SK-N-SH (cell line): ENCODE results near the gene KLC1. TPM values are rescaled to one million over a fixed set of nuclear protein-coding genes. Genes with fewer than 3 reads are reported as not detected.

ENCODE experiments used
- CTCF ChIA-PET: fragments of 300-600, 350-600 bp; formaldehyde crosslinking; extraction: SDS; loops from one replicate; lab custom pipeline; 2021; lab: Yijun Ruan, JAX
- POLR2A ChIA-PET: fragments of 350-600 bp; sonication (Branson Sonifier 250); formaldehyde crosslinking; extraction: SDS; loops from one replicate; lab custom pipeline; 2020; ENCODE audit warnings: antibody characterized with exemption, inconsistent platforms; lab: Yijun Ruan, JAX
- DNase-seq: peaks from one replicate; pipeline ENCODE4 v3.0.0; 2012
- H2AFZ ChIP-seq: fragments of 200-600 bp; sonication (generic); 2 replicates; pipeline ENCODE4 v1.8.1; 2016; ENCODE audit warnings: antibody characterized with exemption, mild to moderate bottlenecking, low read depth
- H3F3A ChIP-seq: fragments of 200-600 bp; sonication (generic); replicated peaks from 2 replicates; pipeline ENCODE3; 2016; ENCODE audit warnings: antibody characterized with exemption, mild to moderate bottlenecking; ENCODE audit not compliant: insufficient read depth
- H3K27ac ChIP-seq, 2 experiments: fragments of 200-500 bp in 1 of 2; fragments of 200-600 bp in 1 of 2; sonication (Bioruptor generic) in 1 of 2; sonication (generic), shearing (Covaris generic) in 1 of 2; 2 replicates each; pipeline versions ENCODE4 v1.5.1 to v1.6.1; 2014 to 2016; ENCODE audit warnings: low read depth in 2 of 2, inconsistent platforms in 1 of 2, low read length in 1 of 2, mild to moderate bottlenecking in 1 of 2, mixed read lengths in 1 of 2
- H3K27me3 ChIP-seq: fragments of 200-600 bp; sonication (generic), shearing (Covaris generic); 2 replicates; pipeline ENCODE4 v1.6.1; 2016; ENCODE audit warnings: mixed run types; ENCODE audit not compliant: insufficient read depth
- H3K36me3 ChIP-seq, 2 experiments: fragments of 200-500 bp in 1 of 2; fragments of 200-600 bp in 1 of 2; sonication (Bioruptor generic) in 1 of 2; sonication (generic) in 1 of 2; replicated peaks in 1 of 2; 2 replicates each; pipeline versions ENCODE3 to v1.5.1; 2014 to 2016; ENCODE audit warnings: low read length in 1 of 2, mild to moderate bottlenecking in 1 of 2; ENCODE audit not compliant: insufficient read depth in 2 of 2, control insufficient read depth in 1 of 2
- H3K4me1 ChIP-seq, 2 experiments: fragments of 200-500 bp in 1 of 2; fragments of 200-600 bp in 1 of 2; sonication (Bioruptor generic) in 1 of 2; sonication (generic), shearing (Covaris generic) in 1 of 2; 2 replicates each; pipeline versions ENCODE4 v1.5.1 to v1.6.1; 2014 to 2016; ENCODE audit warnings: low read depth in 1 of 2, low read length in 1 of 2, mixed run types in 1 of 2; ENCODE audit not compliant: insufficient read depth in 2 of 2, control insufficient read depth in 1 of 2
- H3K4me2 ChIP-seq: fragments of 200-600 bp; sonication (generic), shearing (Covaris generic); 2 replicates; pipeline ENCODE4 v1.6.1; 2017; ENCODE audit warnings: mixed run types
- H3K4me3 ChIP-seq, 2 experiments: fragments of 200-500 bp in 1 of 2; fragments of 200-600 bp in 1 of 2; sonication (Bioruptor generic) in 1 of 2; sonication (generic), shearing (Covaris generic) in 1 of 2; 2 replicates each; pipeline versions ENCODE4 v1.5.1 to v1.8.1; 2014 to 2016; ENCODE audit warnings: low read depth in 2 of 2, inconsistent platforms in 1 of 2, low read length in 1 of 2, mild to moderate bottlenecking in 1 of 2, mixed read lengths in 1 of 2, moderate library complexity in 1 of 2
- H3K79me2 ChIP-seq: fragments of 200-600 bp; sonication (generic); 2 replicates; pipeline ENCODE4 v1.8.1; 2017; ENCODE audit warnings: mild to moderate bottlenecking; ENCODE audit not compliant: insufficient read depth
- H3K9ac ChIP-seq: fragments of 200-600 bp; sonication (generic); 2 replicates; pipeline ENCODE4 v1.6.1; 2017; ENCODE audit warnings: mixed run types
- H3K9me2 ChIP-seq: fragments of 200-600 bp; sonication (generic); 2 replicates; pipeline ENCODE4 v1.6.1; 2017; ENCODE audit warnings: mixed run types
- H3K9me3 ChIP-seq: fragments of 200-600 bp; sonication (generic); 2 replicates; pipeline ENCODE4 v1.6.1; 2017; ENCODE audit warnings: mixed run types, mild to moderate bottlenecking, moderate library complexity
- H4K20me1 ChIP-seq: fragments of 200-600 bp; sonication (generic); 2 replicates; pipeline ENCODE4 v1.6.1; 2017; ENCODE audit warnings: mild to moderate bottlenecking, mixed run types; ENCODE audit not compliant: insufficient read depth
- CHD2 ChIP-seq: fragments of 150-350 bp; IDR thresholded peaks from 2 replicates; pipeline ENCODE4 v1.6.1; 2018; ENCODE audit warnings: low read length; ENCODE audit not compliant: partially characterized antibody
- CTCF ChIP-seq: fragments of 200-600 bp; sonication (generic); IDR thresholded peaks from 2 replicates; pipeline ENCODE4 v1.6.1; 2017; ENCODE audit warnings: antibody characterized with exemption, mild to moderate bottlenecking, moderate library complexity
- FOSL2 ChIP-seq: IDR thresholded peaks from 2 replicates; pipeline ENCODE4 v1.4.0; 2012; ENCODE audit warnings: low read depth, mild to moderate bottlenecking, moderate library complexity, borderline replicate concordance
- GABPA ChIP-seq: IDR thresholded peaks from 2 replicates; pipeline ENCODE4 v1.4.0; 2012; ENCODE audit warnings: low read depth, mild to moderate bottlenecking
- GATA2 ChIP-seq: sonication (generic); formaldehyde crosslinking; IDR thresholded peaks from 2 replicates; pipeline ENCODE4 v1.5.0; 2020; ENCODE audit warnings: mild to moderate bottlenecking, missing genetic modification reagents
- MAX ChIP-seq: IDR thresholded peaks from 2 replicates; pipeline ENCODE4 v1.4.0; 2012; ENCODE audit warnings: low read depth
- NRF1 ChIP-seq: IDR thresholded peaks from 2 replicates; pipeline ENCODE4 v1.6.1; 2012; ENCODE audit warnings: low read depth, mild to moderate bottlenecking, low read length
- RAD21 ChIP-seq: IDR thresholded peaks from 2 replicates; pipeline ENCODE4 v1.6.1; 2012; ENCODE audit warnings: mild to moderate bottlenecking, low read length
- RCOR1 ChIP-seq: fragments of 150-350 bp; IDR thresholded peaks from 2 replicates; pipeline ENCODE4 v1.6.1; 2017; ENCODE audit warnings: antibody characterized with exemption, low read length
- RFX5 ChIP-seq: IDR thresholded peaks from 2 replicates; pipeline ENCODE4 v1.6.1; 2012; ENCODE audit warnings: mild to moderate bottlenecking, improper control_type of control experiment, low read length
- TAF1 ChIP-seq: IDR thresholded peaks from 2 replicates; pipeline ENCODE4 v1.6.1; 2012; ENCODE audit warnings: low read depth, mild to moderate bottlenecking, low read length, moderate library complexity, borderline replicate concordance
- TCF12 ChIP-seq: IDR thresholded peaks from 2 replicates; pipeline ENCODE4 v1.4.0; 2012
- USF1 ChIP-seq: IDR thresholded peaks from 2 replicates; pipeline ENCODE4 v1.4.0; 2012; ENCODE audit warnings: low read depth, borderline replicate concordance
- YY1 ChIP-seq: IDR thresholded peaks from 2 replicates; pipeline ENCODE4 v1.4.0; 2012; ENCODE audit warnings: low read depth, mild to moderate bottlenecking
- WGBS: methylation state at CpG from one replicate; pipeline ENCODE4 v1.1.6; 2017; ENCODE audit warnings: low lambda C conversion rate; 5-methylcytosine and 5-hydroxymethylcytosine counted together
- polyA plus RNA-seq, 3 experiments: library from polyadenylated mRNA; depleted of rRNA; stranded (reverse); fragments of >200 nt; gene quantifications; 2 replicates each; pipeline ENCODE4 v1.2.3, GENCODE V29; 2012

Gene KLC1
- polyA plus RNA-seq, 1 of the 3 experiments (the other 2 are of a cell fraction) = 308 TPM

- H4K20me1 ChIP-seq = 0 out of 2 replicates have a peak, but pooled peaks cover 4% of the 10 kb centered on the region
- peaks cover 20% of the 10 kb centered on the region for H3F3A ChIP-seq
- H3K36me3 ChIP-seq = peaks cover 62 to 66% of the 10 kb centered on the region in 2 experiments
- ChIA-PET POLR2A (no interaction called here), CTCF (interaction anchor here (1.1 to 2.2 kb wide), 2 partner anchors 7 to 12 kb away, joined by 4 to 6 read pairs; no protein-coding TSS in a partner anchor)
- no peak for DNase-seq
- no peak overlapping the region for H2AFZ ChIP-seq
- no peak overlapping the region for H3K4me2 ChIP-seq
- H3K27ac ChIP-seq = no peak overlapping the region
- H3K9me3 ChIP-seq = no peaks in the 10 kb centered on the region
- no peak overlapping the region for H3K9ac ChIP-seq
- no peak overlapping the region for H3K4me3 ChIP-seq
- H3K4me1 ChIP-seq = no peaks in the 10 kb centered on the region
- no peaks in the 10 kb centered on the region for H3K27me3 ChIP-seq
- TF ChIP-seq YY1 = no peak
- TF ChIP-seq GATA2 = no peak
- no peak for TF ChIP-seq FOSL2
- TF ChIP-seq RFX5 = no peak
- no peak for TF ChIP-seq CTCF
- no peak for TF ChIP-seq TCF12
- no peak for TF ChIP-seq TAF1
- TF ChIP-seq GABPA = no peak
- TF ChIP-seq RCOR1 = no peak
- H3K9me2 ChIP-seq = no peaks in the 10 kb centered on the region
- peaks cover 69% of the 10 kb centered on the region; the same call in 1 of the 2 replicates for H3K79me2 ChIP-seq
- 93% methylated on average over 19 of the region's 19 CpGs for WGBS
These were observed 57.9 kb downstream of the KLC1 start for GRCh38 chr14:103686831-103687485.

GRCh38 chr14:103687712-103688111 lies 58.7 kb downstream of the KLC1 start:
- Histone ChIP-seq H3K4me1 (peaks cover 0 to under 1% of the 10 kb centered on the region in 2 experiments; a peak in 1 of 4 replicates), H3K4me3 (no peak overlapping the region), H3K79me2 (peaks cover 70% of the 10 kb centered on the region; the same call in 1 of the 2 replicates), H3F3A (peaks cover 20% of the 10 kb centered on the region), H3K27ac (no peak overlapping the region), H3K9me2 (no peaks in the 10 kb centered on the region), H2AFZ (no peak overlapping the region), H3K9me3 (no peaks in the 10 kb centered on the region), H3K4me2 (no peak overlapping the region), H3K9ac (no peak overlapping the region), H3K27me3 (no peaks in the 10 kb centered on the region)
- ChIA-PET CTCF (interaction anchor here (2.2 kb wide), 1 partner anchor 8 kb away, joined by 6 read pairs; no protein-coding TSS in a partner anchor), POLR2A (no interaction called here)
- 98% methylated on average over 4 of the region's 4 CpGs for WGBS
- TF ChIP-seq MAX (no peak), YY1 (no peak), NRF1 (no peak), RFX5 (no peak), CHD2 (no peak), USF1 (no peak), RAD21 (no peak)
- TF ChIP-seq, all 33 proteins: peak for 0
- no peak for DNase-seq
- Histone ChIP-seq H3K36me3 (peaks cover 67 to 68% of the 10 kb centered on the region in 2 experiments), H4K20me1 (0 out of 2 replicates have a peak, but pooled peaks cover 7% of the 10 kb centered on the region)
